ENCODE results near the gene CLNK. TPM values are rescaled to one million over a fixed set of nuclear protein-coding genes. Genes with fewer than 3 reads are reported as not detected.

CLNK gene
- total and polyA plus RNA-seq, 4 donors = under 0.01 to 0.01 (median under 0.01) TPM; not detected in 1

- no peak overlapping the region for H3K4me3 ChIP-seq (ENCODE audit: low read depth in 1 of 3, low read length in 3 of 3)
- WGBS = 47% methylated on average over 1 of the region's 1 CpG
- H3K36me3 ChIP-seq (ENCODE audit: control insufficient read depth in 4 of 4, insufficient read depth in 3 of 4, low read depth in 1 of 4, low read length in 3 of 4) = no peaks in the 10 kb centered on the region
- no peaks in the 10 kb centered on the region for H3K9me3 ChIP-seq (ENCODE audit: control insufficient read depth in 4 of 4, low read length in 3 of 4)
- H3K4me1 ChIP-seq (ENCODE audit: control insufficient read depth in 4 of 4, insufficient read depth in 4 of 4, low read length in 3 of 4) = no peaks in the 10 kb centered on the region
- no peaks in the 10 kb centered on the region for H3K27me3 ChIP-seq (ENCODE audit: control insufficient read depth in 4 of 4, insufficient read depth in 4 of 4, low read length in 3 of 4)
- TF ChIP-seq TAF1 (conservative IDR thresholded peaks at IDR 0.05) (no peak), JUND (IDR thresholded peaks at IDR 0.05) (no peak), ZBTB33 (IDR thresholded peaks at IDR 0.05) (no peak), HNF4A (conservative IDR thresholded peaks at IDR 0.05) (no peak), GABPA (IDR thresholded peaks at IDR 0.05 in 1 of 2, conservative IDR thresholded peaks at IDR 0.05 in 1 of 2) (no peak), FOXA1 (IDR thresholded peaks at IDR 0.05) (no peak), EGR1 (IDR thresholded peaks at IDR 0.05; ENCODE audit: low read depth in 2 of 2) (no peak), NR2F2 (IDR thresholded peaks at IDR 0.05) (no peak), RXRA (IDR thresholded peaks at IDR 0.05) (no peak), SP1 (IDR thresholded peaks at IDR 0.05) (no peak), FOXA2 (IDR thresholded peaks at IDR 0.05) (no peak), RAD21 (IDR thresholded peaks at IDR 0.05) (no peak), REST (IDR thresholded peaks at IDR 0.05) (no peak)
- DNase-seq (ENCODE audit: low spot score) = no peak
- H3K9ac ChIP-seq (ENCODE audit: low read depth in 1 of 2, low read length in 2 of 2) = no peak overlapping the region
- H3K27ac ChIP-seq (ENCODE audit: low read depth in 1 of 2, low read length in 2 of 2) = no peak overlapping the region
Measured at GRCh38 chr4:10733481-10734062, 49.0 kb upstream of the CLNK start.

- 59% methylated on average over 5 of the region's 5 CpGs for WGBS
- H3K9ac ChIP-seq (ENCODE audit: low read depth in 1 of 2, low read length in 2 of 2) = no peak overlapping the region
- no peaks in the 10 kb centered on the region for H3K4me1 ChIP-seq (ENCODE audit: control insufficient read depth in 4 of 4, insufficient read depth in 4 of 4, low read length in 3 of 4)
- no peaks in the 10 kb centered on the region for H3K36me3 ChIP-seq (ENCODE audit: control insufficient read depth in 4 of 4, insufficient read depth in 3 of 4, low read depth in 1 of 4, low read length in 3 of 4)
- H3K4me3 ChIP-seq (ENCODE audit: low read depth in 1 of 3, low read length in 3 of 3) = no peak overlapping the region
- H3K27ac ChIP-seq (ENCODE audit: low read depth in 1 of 2, low read length in 2 of 2) = no peak overlapping the region
- no peaks in the 10 kb centered on the region for H3K9me3 ChIP-seq (ENCODE audit: control insufficient read depth in 4 of 4, low read length in 3 of 4)
- no peak for DNase-seq (ENCODE audit: low spot score)
- no peaks in the 10 kb centered on the region for H3K27me3 ChIP-seq (ENCODE audit: control insufficient read depth in 4 of 4, insufficient read depth in 4 of 4, low read length in 3 of 4)
- TF ChIP-seq ATF3 (IDR thresholded peaks at IDR 0.05) (no peak), EGR1 (IDR thresholded peaks at IDR 0.05; ENCODE audit: low read depth in 2 of 2) (no peak), ZBTB33 (IDR thresholded peaks at IDR 0.05) (no peak), GABPA (IDR thresholded peaks at IDR 0.05 in 1 of 2, conservative IDR thresholded peaks at IDR 0.05 in 1 of 2) (no peak), YY1 (IDR thresholded peaks at IDR 0.05) (no peak), SP1 (IDR thresholded peaks at IDR 0.05) (no peak), FOXA2 (IDR thresholded peaks at IDR 0.05) (no peak), CTCF (IDR thresholded peaks at IDR 0.05; ENCODE audit: low read depth, low read length, missing input control) (no peak), RAD21 (IDR thresholded peaks at IDR 0.05) (no peak), FOXA1 (IDR thresholded peaks at IDR 0.05) (no peak), TAF1 (conservative IDR thresholded peaks at IDR 0.05) (no peak), JUND (IDR thresholded peaks at IDR 0.05) (no peak), REST (IDR thresholded peaks at IDR 0.05) (no peak), MAX (IDR thresholded peaks at IDR 0.05) (no peak), RXRA (IDR thresholded peaks at IDR 0.05) (no peak)
Measured at GRCh38 chr4:10732914-10733415, 48.4 kb upstream of the CLNK start.
